ENCODE measurements around the gene DUSP11. TPM values are rescaled to one million over a fixed set of nuclear protein-coding genes. Genes with fewer than 3 reads are reported as not detected.

The DUSP11 gene
- total and polyA plus RNA-seq, 2 of the 13 experiments (the other 11 are each of a cell fraction or from before 2014, with no cell fraction given) = 30.5 to 36.2 TPM

GRCh38 chr2:73779467-73780236, at the start of gene DUSP11 (continued):
- TF ChIP-seq TRAFD1 (CRISPR knock-in tag; IDR thresholded peaks at IDR 0.05; ENCODE audit: borderline replicate concordance) (peak; percentile 95; the same call in 1 of the 2 replicates), TERF1 (CRISPR knock-in tag; IDR thresholded peaks at IDR 0.05) (no peak), TBX3 (IDR thresholded peaks at IDR 0.05; ENCODE audit: borderline replicate concordance) (no peak), ZBTB25 (CRISPR knock-in tag; IDR thresholded peaks at IDR 0.05) (no peak), CHCHD3 (CRISPR knock-in tag; IDR thresholded peaks at IDR 0.05) (no peak; the same call in none of the 2 replicates), ZNF326 (CRISPR knock-in tag; IDR thresholded peaks at IDR 0.05; ENCODE audit: borderline replicate concordance) (no peak), ZBTB38 (CRISPR knock-in tag; IDR thresholded peaks at IDR 0.05) (peak; percentile 90), TARDBP (CRISPR knock-in tag; IDR thresholded peaks at IDR 0.05) (peak; percentile 87), JUNB (CRISPR knock-in tag; IDR thresholded peaks at IDR 0.05; ENCODE audit: borderline replicate concordance) (no peak), MAFF (IDR thresholded peaks at IDR 0.05; ENCODE audit: low read depth, low read length) (peak; percentile 1; the same call in 1 of the 2 replicates), KAT7 (CRISPR knock-in tag; IDR thresholded peaks at IDR 0.05; ENCODE audit: borderline replicate concordance) (peak; percentile 62; the same call in 1 of the 2 replicates), MIXL1 (CRISPR knock-in tag; IDR thresholded peaks at IDR 0.05) (peak; percentile 54; the same call in 1 of the 2 replicates), DMTF1 (CRISPR knock-in tag; IDR thresholded peaks at IDR 0.05) (no peak), ZNF883 (CRISPR knock-in tag; IDR thresholded peaks at IDR 0.05; ENCODE audit: not compliant biosample characterization) (peak; percentile 94), AHDC1 (CRISPR knock-in tag; IDR thresholded peaks at IDR 0.05; ENCODE audit: borderline replicate concordance) (no peak; the same call in 1 of the 2 replicates), ZNF605 (CRISPR knock-in tag; IDR thresholded peaks at IDR 0.05) (peak; percentile 93)
